Inflammatory macrophage (primary cell): Measurements from ENCODE around the gene MIAT.
"Not testable (repeated sequence)": the region's sequence is repeated elsewhere in the genome, so short reads cannot be mapped to it uniquely, and the experiment has no call there.

Experiments
- DNase-seq, 2 donors: peaks; one replicate each; pipeline ENCODE4 v3.0.0-alpha.2; 2020 to 2022
- total RNA-seq, 18 experiments: gene quantifications; one replicate each; lab custom pipeline; 2026; ENCODE audit warnings: mixed read lengths in 6 of 18, inconsistent platforms in 2 of 18; lab: John Stamatoyannopoulos, UW

The MIAT gene
- total RNA-seq: 0.67 to 3.0 (median 1.9) reads per million in 18 experiments

GRCh38 chr22:26656891-26657851, at the start of gene MIAT:
Gene MIAT, plus strand, starts transcription at chr22:26657588.
- no peak for DNase-seq

DNA sequence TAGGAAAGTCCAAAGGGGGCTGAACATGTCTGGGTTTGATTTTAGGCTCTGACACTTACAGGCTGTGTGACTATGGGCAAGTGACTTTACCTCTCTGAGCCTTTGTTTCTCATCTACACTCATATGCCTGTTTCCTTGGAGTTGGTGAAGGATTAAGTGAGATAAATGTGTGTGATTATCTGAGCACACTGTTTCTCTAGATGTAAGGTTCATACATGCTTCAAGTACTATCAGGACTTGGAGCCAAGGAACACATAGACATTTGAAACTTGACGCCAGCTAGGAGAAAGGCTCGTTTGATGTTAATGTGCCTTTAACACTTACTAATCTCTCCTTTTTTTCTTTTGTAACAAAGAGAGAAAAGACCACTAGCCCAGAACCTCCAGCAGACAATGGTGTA, 49.3 kb upstream of the MIAT start:
- DNase-seq: no peak

- DNase-seq: no peak
Measured at GRCh38 chr22:26609287-26609686, 48.1 kb upstream of the MIAT start.

GRCh38 chr22:26610072-26610958, 47.1 kb upstream of the MIAT start:
- DNase-seq: peak in 1 of 2 donors; percentile 21

DNA sequence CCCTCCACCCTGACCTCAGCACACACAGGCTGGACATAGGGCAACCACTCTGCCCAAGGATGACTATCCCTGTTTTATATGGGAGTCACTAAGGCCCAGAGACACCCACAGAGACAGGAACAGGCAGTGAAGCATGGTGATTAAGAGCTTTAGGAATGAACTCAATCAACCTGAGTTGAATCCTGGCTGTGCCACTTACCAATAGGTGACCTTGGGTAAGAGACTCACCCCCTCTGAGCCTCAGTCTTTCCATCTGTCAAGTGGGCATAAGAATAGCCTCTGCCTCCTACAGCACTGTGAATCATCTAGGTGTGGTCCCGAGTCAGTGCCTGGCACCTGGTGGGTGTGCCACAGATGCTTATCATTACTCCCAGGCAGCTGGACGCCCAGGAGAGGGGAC, 46.4 kb upstream of the MIAT start:
- DNase-seq: no peak

GRCh38 chr22:26612652-26613051, 44.7 kb upstream of the MIAT start:
- no peak for DNase-seq

GRCh38 chr22:26613753-26614152, 43.6 kb upstream of the MIAT start:
- not testable (repeated sequence) for DNase-seq

DNA sequence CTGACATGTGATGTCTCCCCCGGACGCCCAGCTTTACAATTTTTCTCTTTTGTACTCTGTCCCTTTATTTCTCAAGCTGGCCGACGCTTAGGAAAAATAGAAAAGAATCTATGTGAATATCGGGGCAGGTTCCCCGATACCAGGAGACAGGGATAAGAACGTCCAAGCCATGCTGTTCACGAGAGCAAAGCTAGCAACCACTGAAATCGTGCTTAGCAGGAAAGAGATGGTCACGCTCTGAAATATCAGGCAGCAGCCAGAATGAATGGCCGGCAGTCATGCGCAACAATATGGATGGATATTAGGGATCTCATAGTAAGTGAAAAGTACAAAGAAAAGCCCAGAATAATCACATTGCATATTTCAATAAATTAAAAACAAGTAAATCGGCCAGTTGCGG, 43.1 kb upstream of the MIAT start:
- no peak for DNase-seq

GRCh38 chr22:26615149-26615548, 42.2 kb upstream of the MIAT start:
- no peak for DNase-seq

GRCh38 chr22:26615830-26616435, 41.5 kb upstream of the MIAT start:
- no peak for DNase-seq

DNA sequence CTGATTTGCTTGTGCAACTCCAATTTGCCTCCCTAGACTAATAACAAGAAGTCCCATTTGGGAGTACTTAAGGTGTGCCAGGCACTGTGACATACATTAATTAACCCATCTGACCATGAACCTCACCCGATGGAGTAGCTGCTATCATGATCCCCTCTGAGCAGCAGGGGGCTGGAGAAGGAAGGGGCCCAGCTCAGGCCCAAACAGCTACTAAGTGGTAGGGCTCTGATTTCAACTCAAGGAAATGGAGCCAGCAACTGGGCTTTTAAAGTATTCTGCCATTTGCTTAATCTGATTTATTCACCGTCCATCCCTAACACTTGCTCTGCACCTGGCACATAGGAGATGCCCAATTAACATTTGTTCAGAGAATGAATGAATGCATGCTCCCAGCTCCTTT, 40.7 kb upstream of the MIAT start:
- DNase-seq: no peak

GRCh38 chr22:26617271-26618199, 39.9 kb upstream of the MIAT start, which contains the start of gene CRYBB1:
Gene CRYBB1, minus strand, starts transcription at chr22:26618027. Its CDS starts 1,708 bp downstream, at chr22:26616319.
- DNase-seq: peak; percentile 34 to 49

DNA sequence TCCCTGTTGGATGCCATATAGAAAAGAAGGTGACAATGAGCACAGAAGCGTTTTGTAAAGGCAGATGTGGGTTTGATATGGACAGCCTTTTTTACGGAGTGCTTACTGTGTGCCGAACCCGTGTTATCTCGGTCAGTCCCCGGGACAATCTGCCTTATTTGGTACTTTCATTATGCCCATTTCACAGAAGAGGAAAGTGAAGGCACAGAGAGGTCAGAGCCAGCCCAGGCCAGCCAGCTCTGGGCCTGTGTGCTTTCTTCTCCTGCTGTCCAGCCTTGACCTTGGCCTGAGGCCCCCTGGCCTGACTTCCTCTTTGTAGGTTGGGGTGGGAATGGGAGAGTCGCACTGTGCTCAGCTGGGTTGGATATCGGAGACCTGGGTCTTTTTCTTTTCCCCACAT, 38.9 kb upstream of the MIAT start:
- no peak for DNase-seq

- DNase-seq: no peak
Measured at GRCh38 chr22:26619510-26619909, 37.9 kb upstream of the MIAT start.

DNA sequence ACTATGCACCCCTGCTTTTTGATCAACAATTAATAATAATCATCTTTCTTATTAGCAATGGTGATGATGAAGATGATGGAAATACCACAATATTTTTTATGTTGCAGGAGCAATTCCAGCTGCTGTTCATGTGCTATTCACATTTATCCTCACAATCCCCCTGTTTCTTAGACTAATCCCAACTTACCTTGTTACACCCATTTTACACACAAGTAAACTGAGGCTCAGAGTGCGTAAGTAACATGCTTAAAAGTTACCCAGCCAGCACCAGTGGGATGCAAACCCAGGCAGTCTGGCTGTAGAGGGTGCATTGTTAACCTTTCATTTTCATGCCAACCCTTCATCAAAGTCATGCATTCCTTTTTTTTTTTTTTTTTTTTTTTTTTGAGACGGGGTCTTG, 37.2 kb upstream of the MIAT start:
- no peak for DNase-seq

DNA sequence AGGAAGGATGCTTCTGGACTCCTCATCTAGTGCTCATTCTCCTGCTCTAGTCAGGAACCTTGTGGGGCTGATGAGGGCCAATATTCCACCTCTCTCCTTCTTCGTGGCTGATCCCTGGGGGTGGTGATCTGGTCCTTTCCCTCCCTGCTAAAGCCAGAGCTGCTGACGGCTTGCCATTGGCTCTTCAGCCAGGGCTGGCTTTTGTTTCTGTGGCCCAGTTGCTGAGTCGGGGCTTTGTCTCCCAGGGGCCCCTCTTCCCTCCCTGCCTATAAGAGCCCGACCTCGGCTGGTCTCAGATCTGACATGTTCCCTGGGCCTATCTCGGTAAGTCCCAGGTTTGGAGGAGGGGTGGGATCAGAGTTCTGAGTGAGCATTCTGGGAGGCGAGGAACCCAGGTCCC, 35.7 kb upstream of the MIAT start, which contains the start of gene CRYBA4:
CRYBA4 (plus strand) TSS at position 301 of the 400 bp plus-strand sequence. CDS start 634 bp downstream, outside the sequence.
- no peak for DNase-seq

GRCh38 chr22:26623984-26624383, 33.4 kb upstream of the MIAT start:
- DNase-seq: no peak

GRCh38 chr22:26624803-26625202, 32.6 kb upstream of the MIAT start:
- DNase-seq: no peak

GRCh38 chr22:26629988-26630761, 27.2 kb upstream of the MIAT start:
- no peak for DNase-seq

- no peak for DNase-seq
Measured at GRCh38 chr22:26631282-26631681, 26.1 kb upstream of the MIAT start.
